ENCODE measurements around the gene ZNF407. TPM values are rescaled to one million over a fixed set of nuclear protein-coding genes. Genes with fewer than 3 reads are reported as not detected.

The ZNF407 gene
- total and polyA plus RNA-seq, 4 donors, result 1.9 to 16.5 (median 6.6) TPM

DNA sequence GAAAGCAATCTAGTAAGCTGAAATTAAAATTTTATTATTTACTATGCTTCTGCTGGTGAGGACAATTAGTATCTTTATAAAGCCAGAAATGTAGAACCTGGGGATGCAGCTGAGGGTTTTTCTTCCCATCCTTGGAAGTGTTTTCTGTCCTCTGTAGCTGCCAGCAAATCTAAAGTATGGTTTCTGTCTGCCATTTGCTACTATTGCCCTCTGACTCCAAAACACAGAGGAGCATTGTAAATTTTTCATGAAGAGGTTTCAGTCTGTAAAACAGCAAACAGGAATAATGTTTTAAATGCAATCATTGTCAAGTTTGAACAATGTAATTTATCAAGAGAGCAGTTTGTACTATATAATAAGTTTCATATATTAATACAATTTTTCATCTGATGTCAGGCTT, 258.8 kb downstream of the ZNF407 start:
- H3K9me3 ChIP-seq (ENCODE audit: control insufficient read depth in 4 of 4, low read length in 3 of 4), result no peaks in the 10 kb centered on the region
- no peak overlapping the region for H3K9ac ChIP-seq (ENCODE audit: low read depth in 1 of 2, low read length in 2 of 2)
- no peak for TF ChIP-seq TAF1 (conservative IDR thresholded peaks at IDR 0.05)
- no peak for TF ChIP-seq HNF4A (conservative IDR thresholded peaks at IDR 0.05)
- no peak for TF ChIP-seq NR2F2 (IDR thresholded peaks at IDR 0.05)
- no peak for TF ChIP-seq RAD21 (IDR thresholded peaks at IDR 0.05)
- no peak overlapping the region for H3K4me3 ChIP-seq (ENCODE audit: low read depth in 1 of 3, low read length in 3 of 3)
- no peak for DNase-seq (ENCODE audit: low spot score)
- H3K27ac ChIP-seq (ENCODE audit: low read depth in 1 of 2, low read length in 2 of 2), result no peak overlapping the region
- no peaks in the 10 kb centered on the region for H3K36me3 ChIP-seq (ENCODE audit: control insufficient read depth in 4 of 4, insufficient read depth in 3 of 4, low read depth in 1 of 4, low read length in 3 of 4)
- no peaks in the 10 kb centered on the region for H3K27me3 ChIP-seq (ENCODE audit: control insufficient read depth in 4 of 4, insufficient read depth in 4 of 4, low read length in 3 of 4)
- no peaks in the 10 kb centered on the region for H3K4me1 ChIP-seq (ENCODE audit: control insufficient read depth in 4 of 4, insufficient read depth in 4 of 4, low read length in 3 of 4)

DNA sequence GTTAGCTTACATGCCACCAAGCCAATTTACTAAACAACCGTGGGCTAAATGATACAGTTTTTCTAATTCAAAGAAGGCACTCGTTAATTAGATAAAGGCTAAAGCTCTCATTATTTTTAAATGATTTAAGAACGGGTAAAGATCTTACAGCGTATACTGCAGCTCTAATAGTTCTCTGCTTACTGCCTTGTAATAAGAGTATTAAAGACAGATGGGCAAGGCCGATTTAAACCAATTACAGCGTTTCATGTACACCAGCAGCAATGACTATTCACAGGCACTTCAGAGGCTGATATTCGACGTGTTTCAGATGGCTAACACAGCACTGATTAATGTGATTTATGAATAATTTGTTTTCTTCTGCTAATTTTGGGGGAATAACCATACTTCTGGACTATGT, 259.3 kb downstream of the ZNF407 start:
- H3K9ac ChIP-seq (ENCODE audit: low read depth in 1 of 2, low read length in 2 of 2), result no peak overlapping the region
- no peaks in the 10 kb centered on the region for H3K9me3 ChIP-seq (ENCODE audit: control insufficient read depth in 4 of 4, low read length in 3 of 4)
- no peaks in the 10 kb centered on the region for H3K4me1 ChIP-seq (ENCODE audit: control insufficient read depth in 4 of 4, insufficient read depth in 4 of 4, low read length in 3 of 4)
- TF ChIP-seq, protein P1, sequence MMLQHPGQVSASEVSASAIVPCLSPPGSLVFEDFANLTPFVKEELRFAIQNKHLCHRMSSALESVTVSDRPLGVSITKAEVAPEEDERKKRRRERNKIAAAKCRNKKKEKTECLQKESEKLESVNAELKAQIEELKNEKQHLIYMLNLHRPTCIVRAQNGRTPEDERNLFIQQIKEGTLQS (IDR thresholded peaks at IDR 0.05), result no peak
- TF ChIP-seq GABPA (IDR thresholded peaks at IDR 0.05 in 1 of 2, conservative IDR thresholded peaks at IDR 0.05 in 1 of 2), result no peak
- no peak for TF ChIP-seq JUND (IDR thresholded peaks at IDR 0.05)
- no peak for TF ChIP-seq SP1 (IDR thresholded peaks at IDR 0.05)
- TF ChIP-seq, protein P2, sequence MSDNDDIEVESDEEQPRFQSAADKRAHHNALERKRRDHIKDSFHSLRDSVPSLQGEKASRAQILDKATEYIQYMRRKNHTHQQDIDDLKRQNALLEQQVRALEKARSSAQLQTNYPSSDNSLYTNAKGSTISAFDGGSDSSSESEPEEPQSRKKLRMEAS (IDR thresholded peaks at IDR 0.05), result no peak
- TF ChIP-seq HNF4G (IDR thresholded peaks at IDR 0.05), result no peak
- TF ChIP-seq, protein P3, sequence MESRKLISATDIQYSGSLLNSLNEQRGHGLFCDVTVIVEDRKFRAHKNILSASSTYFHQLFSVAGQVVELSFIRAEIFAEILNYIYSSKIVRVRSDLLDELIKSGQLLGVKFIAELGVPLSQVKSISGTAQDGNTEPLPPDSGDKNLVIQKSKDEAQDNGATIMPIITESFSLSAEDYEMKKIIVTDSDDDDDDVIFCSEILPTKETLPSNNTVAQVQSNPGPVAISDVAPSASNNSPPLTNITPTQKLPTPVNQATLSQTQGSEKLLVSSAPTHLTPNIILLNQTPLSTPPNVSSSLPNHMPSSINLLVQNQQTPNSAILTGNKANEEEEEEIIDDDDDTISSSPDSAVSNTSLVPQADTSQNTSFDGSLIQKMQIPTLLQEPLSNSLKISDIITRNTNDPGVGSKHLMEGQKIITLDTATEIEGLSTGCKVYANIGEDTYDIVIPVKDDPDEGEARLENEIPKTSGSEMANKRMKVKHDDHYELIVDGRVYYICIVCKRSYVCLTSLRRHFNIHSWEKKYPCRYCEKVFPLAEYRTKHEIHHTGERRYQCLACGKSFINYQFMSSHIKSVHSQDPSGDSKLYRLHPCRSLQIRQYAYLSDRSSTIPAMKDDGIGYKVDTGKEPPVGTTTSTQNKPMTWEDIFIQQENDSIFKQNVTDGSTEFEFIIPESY (IDR thresholded peaks at IDR 0.05), result no peak
- TF ChIP-seq FOXA1 (IDR thresholded peaks at IDR 0.05), result no peak
- TF ChIP-seq, protein P4, sequence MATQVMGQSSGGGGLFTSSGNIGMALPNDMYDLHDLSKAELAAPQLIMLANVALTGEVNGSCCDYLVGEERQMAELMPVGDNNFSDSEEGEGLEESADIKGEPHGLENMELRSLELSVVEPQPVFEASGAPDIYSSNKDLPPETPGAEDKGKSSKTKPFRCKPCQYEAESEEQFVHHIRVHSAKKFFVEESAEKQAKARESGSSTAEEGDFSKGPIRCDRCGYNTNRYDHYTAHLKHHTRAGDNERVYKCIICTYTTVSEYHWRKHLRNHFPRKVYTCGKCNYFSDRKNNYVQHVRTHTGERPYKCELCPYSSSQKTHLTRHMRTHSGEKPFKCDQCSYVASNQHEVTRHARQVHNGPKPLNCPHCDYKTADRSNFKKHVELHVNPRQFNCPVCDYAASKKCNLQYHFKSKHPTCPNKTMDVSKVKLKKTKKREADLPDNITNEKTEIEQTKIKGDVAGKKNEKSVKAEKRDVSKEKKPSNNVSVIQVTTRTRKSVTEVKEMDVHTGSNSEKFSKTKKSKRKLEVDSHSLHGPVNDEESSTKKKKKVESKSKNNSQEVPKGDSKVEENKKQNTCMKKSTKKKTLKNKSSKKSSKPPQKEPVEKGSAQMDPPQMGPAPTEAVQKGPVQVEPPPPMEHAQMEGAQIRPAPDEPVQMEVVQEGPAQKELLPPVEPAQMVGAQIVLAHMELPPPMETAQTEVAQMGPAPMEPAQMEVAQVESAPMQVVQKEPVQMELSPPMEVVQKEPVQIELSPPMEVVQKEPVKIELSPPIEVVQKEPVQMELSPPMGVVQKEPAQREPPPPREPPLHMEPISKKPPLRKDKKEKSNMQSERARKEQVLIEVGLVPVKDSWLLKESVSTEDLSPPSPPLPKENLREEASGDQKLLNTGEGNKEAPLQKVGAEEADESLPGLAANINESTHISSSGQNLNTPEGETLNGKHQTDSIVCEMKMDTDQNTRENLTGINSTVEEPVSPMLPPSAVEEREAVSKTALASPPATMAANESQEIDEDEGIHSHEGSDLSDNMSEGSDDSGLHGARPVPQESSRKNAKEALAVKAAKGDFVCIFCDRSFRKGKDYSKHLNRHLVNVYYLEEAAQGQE (IDR thresholded peaks at IDR 0.05), result no peak
- no peak for TF ChIP-seq EGR1 (IDR thresholded peaks at IDR 0.05; ENCODE audit: low read depth in 2 of 2)
- TF ChIP-seq, protein P5, sequence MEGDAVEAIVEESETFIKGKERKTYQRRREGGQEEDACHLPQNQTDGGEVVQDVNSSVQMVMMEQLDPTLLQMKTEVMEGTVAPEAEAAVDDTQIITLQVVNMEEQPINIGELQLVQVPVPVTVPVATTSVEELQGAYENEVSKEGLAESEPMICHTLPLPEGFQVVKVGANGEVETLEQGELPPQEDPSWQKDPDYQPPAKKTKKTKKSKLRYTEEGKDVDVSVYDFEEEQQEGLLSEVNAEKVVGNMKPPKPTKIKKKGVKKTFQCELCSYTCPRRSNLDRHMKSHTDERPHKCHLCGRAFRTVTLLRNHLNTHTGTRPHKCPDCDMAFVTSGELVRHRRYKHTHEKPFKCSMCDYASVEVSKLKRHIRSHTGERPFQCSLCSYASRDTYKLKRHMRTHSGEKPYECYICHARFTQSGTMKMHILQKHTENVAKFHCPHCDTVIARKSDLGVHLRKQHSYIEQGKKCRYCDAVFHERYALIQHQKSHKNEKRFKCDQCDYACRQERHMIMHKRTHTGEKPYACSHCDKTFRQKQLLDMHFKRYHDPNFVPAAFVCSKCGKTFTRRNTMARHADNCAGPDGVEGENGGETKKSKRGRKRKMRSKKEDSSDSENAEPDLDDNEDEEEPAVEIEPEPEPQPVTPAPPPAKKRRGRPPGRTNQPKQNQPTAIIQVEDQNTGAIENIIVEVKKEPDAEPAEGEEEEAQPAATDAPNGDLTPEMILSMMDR (IDR thresholded peaks at IDR 0.05; ENCODE audit: low read depth, low read length, missing input control), result no peak
- no peak for TF ChIP-seq TAF1 (conservative IDR thresholded peaks at IDR 0.05)
- no peak for TF ChIP-seq NR2F2 (IDR thresholded peaks at IDR 0.05)
- no peak for TF ChIP-seq RXRA (IDR thresholded peaks at IDR 0.05)
- TF ChIP-seq HNF4A (conservative IDR thresholded peaks at IDR 0.05), result no peak
- no peak for TF ChIP-seq YY1 (IDR thresholded peaks at IDR 0.05)
- no peak for TF ChIP-seq FOXA2 (IDR thresholded peaks at IDR 0.05)
- TF ChIP-seq RAD21 (IDR thresholded peaks at IDR 0.05), result no peak
- H3K27me3 ChIP-seq (ENCODE audit: control insufficient read depth in 4 of 4, insufficient read depth in 4 of 4, low read length in 3 of 4), result no peaks in the 10 kb centered on the region
- no peak overlapping the region for H3K27ac ChIP-seq (ENCODE audit: low read depth in 1 of 2, low read length in 2 of 2)
- 96% methylated on average over 8 of the region's 8 CpGs for whole genome bisulfite sequencing
- no peak overlapping the region for H3K4me3 ChIP-seq (ENCODE audit: low read depth in 1 of 3, low read length in 3 of 3)
- DNase-seq (ENCODE audit: low spot score), result no peak
- H3K36me3 ChIP-seq (ENCODE audit: control insufficient read depth in 4 of 4, insufficient read depth in 3 of 4, low read depth in 1 of 4, low read length in 3 of 4), result no peaks in the 10 kb centered on the region
